Vagina (tissue), 2 donors: ENCODE data around the gene INPP5A.

Experiments used
- CTCF ChIP-seq, 3 experiments: fragments of 450-650 bp in 2 of 3; fragments of 200-600 bp in 1 of 3; sonication (generic) in 1 of 3; IDR thresholded peaks; one replicate each; pipeline ENCODE4 v1.5.1; 2017 to 2019; ENCODE audit warnings: antibody characterized with exemption in 3 of 3, mild to moderate bottlenecking in 2 of 3, moderate library complexity in 2 of 3
- POLR2A ChIP-seq, 2 donors: fragments of 450-650 bp; IDR thresholded peaks; one replicate each; pipeline ENCODE4 v1.6.1; 2017; ENCODE audit warnings: antibody characterized with exemption in 2 of 2, mild to moderate bottlenecking in 2 of 2, moderate library complexity in 2 of 2

GRCh38 chr10:132785723-132786475 lies 248.3 kb downstream of the INPP5A start, which contains the start of gene NKX6-2:
- TF ChIP-seq CTCF (IDR thresholded peaks at IDR 0.05) (no peak), POLR2A (IDR thresholded peaks at IDR 0.05) (no peak)
